ENCODE data around the gene POLR2E. TPM values are rescaled to one million over a fixed set of nuclear protein-coding genes. Genes with fewer than 3 reads are reported as not detected.
"Not testable (repeated sequence)": the region's sequence is repeated elsewhere in the genome, so short reads cannot be mapped to it uniquely, and the experiment has no call there.

POLR2E gene
- total and polyA plus RNA-seq, 9 of the 15 experiments (the other 6 are each of a cell fraction or from before 2014, with no cell fraction given), result 3.4 to 413 (median 244) TPM

- Histone ChIP-seq H2AFZ (ENCODE audit: low read depth, low read length) (no peak overlapping the region), H3K79me2 (ENCODE audit: control insufficient read depth, insufficient read depth, low read length) (peaks cover 3% of the 10 kb centered on the region; the same call in 1 of the 3 replicates), H3K9me3 (replicated peaks; ENCODE audit: control insufficient read depth, insufficient read depth, low read depth, low read length) (no peaks in the 10 kb centered on the region), H3K4me2 (ENCODE audit: insufficient read depth, low read length) (no peak overlapping the region), H3K4me1 (replicated peaks in 1 of 2; ENCODE audit: control insufficient read depth in 2 of 2, insufficient read depth in 2 of 2, low read length in 2 of 2) (peaks cover 9 to 66% of the 10 kb centered on the region in 2 experiments), H3K9me1 (ENCODE audit: control insufficient read depth, insufficient read depth, low read length) (no peaks in the 10 kb centered on the region), H3K9ac (ENCODE audit: insufficient read depth in 1 of 2, low read depth in 2 of 2, low read length in 2 of 2) (peak overlapping the region in 1 of 2 experiments; percentile 26; a peak in 2 of 4 replicates), H3K36me3 (ENCODE audit: control insufficient read depth, insufficient read depth, low read length) (peaks cover 76% of the 10 kb centered on the region; the same call in 2 of the 3 replicates), H3K27ac (ENCODE audit: extremely low read depth, low read depth, low read length) (no peak overlapping the region), H4K20me1 (replicated peaks; ENCODE audit: control insufficient read depth, insufficient read depth, low read length) (no peaks in the 10 kb centered on the region), H3K4me3 (no peak overlapping the region), H3K27me3 (ENCODE audit: control insufficient read depth in 2 of 2, insufficient read depth in 2 of 2, low read length in 2 of 2) (no peaks in the 10 kb centered on the region)
- BruUV-seq (replicated peaks), result no TSS peak
- intact Hi-C loops (cut with micrococcal nuclease), result no loop called here
- ATAC-seq (no peak), DNase-seq (ENCODE audit: extremely low read depth in 1 of 4, low spot score in 3 of 4) (no peak), FAIRE-seq (no peak)
- 90% methylated on average over 20 of the region's 35 CpGs for WGBS (ENCODE audit: insufficient coverage, low coverage, missing lambda C conversion rate)
- in situ Hi-C loops (cut with MboI), result no loop called here
- CTCF ChIA-PET (ENCODE audit: low intra/inter-chr PET ratio), result no interaction called here
- TF ChIP-seq POLR2G (IDR thresholded peaks at IDR 0.05; ENCODE audit: low read depth, low read length), result peak; percentile 25; the same call in 1 of the 2 replicates
- no peak for TF ChIP-seq KDM5B (IDR thresholded peaks at IDR 0.05; ENCODE audit: insufficient replicate concordance, low read depth, low read length)
- POLR2A ChIA-PET, result interaction anchor here (0.5 kb wide), 1 partner anchor 563 kb away, joined by 3 read pairs; no protein-coding TSS in a partner anchor
Observed at GRCh38 chr19:1115646-1116420, 20.7 kb upstream of the POLR2E start.

GRCh38 chr19:1114728-1115127 is 19.6 kb upstream of the POLR2E start:
- H3K27ac ChIP-seq (ENCODE audit: extremely low read depth, low read depth, low read length), result not testable (repeated sequence)
- 87% methylated on average over 8 of the region's 9 CpGs for WGBS (ENCODE audit: insufficient coverage, low coverage, missing lambda C conversion rate)

More at GRCh38 chr19:1114728-1115127, 19.6 kb upstream of the POLR2E start:
- H3K9me1 ChIP-seq (ENCODE audit: control insufficient read depth, insufficient read depth, low read length); H3K9me3 ChIP-seq (replicated peaks; ENCODE audit: control insufficient read depth, insufficient read depth, low read depth, low read length); in situ Hi-C loops (cut with MboI); H3K4me3 ChIP-seq; DNase-seq (ENCODE audit: extremely low read depth in 1 of 4, low spot score in 3 of 4); H3K9ac ChIP-seq (ENCODE audit: insufficient read depth in 1 of 2, low read depth in 2 of 2, low read length in 2 of 2); H3K79me2 ChIP-seq (ENCODE audit: control insufficient read depth, insufficient read depth, low read length); ATAC-seq; H3K4me2 ChIP-seq (ENCODE audit: insufficient read depth, low read length); H3K27me3 ChIP-seq (ENCODE audit: control insufficient read depth in 2 of 2, insufficient read depth in 2 of 2, low read length in 2 of 2); FAIRE-seq; H4K20me1 ChIP-seq (replicated peaks; ENCODE audit: control insufficient read depth, insufficient read depth, low read length); H2AFZ ChIP-seq (ENCODE audit: low read depth, low read length); BruUV-seq (replicated peaks): not testable (repeated sequence)
- intact Hi-C loops (cut with micrococcal nuclease), result loop anchor here (5.0 kb wide), 1 partner anchor 78 kb away; no protein-coding TSS in a partner anchor
- CTCF ChIA-PET (ENCODE audit: low intra/inter-chr PET ratio), result interaction anchor here (2.9 to 3.8 kb wide), 2 partner anchors 80 to 126 kb away, joined by 21 read pairs; partner anchors contain the start of gene ATP5F1D
- POLR2A ChIA-PET, result interaction anchor here (0.6 kb wide), 1 partner anchor 79 kb away, joined by 3 read pairs; no protein-coding TSS in a partner anchor
- H3K36me3 ChIP-seq (ENCODE audit: control insufficient read depth, insufficient read depth, low read length), result peaks cover 76% of the 10 kb centered on the region; the same call in 2 of the 3 replicates
- peaks cover 9 to 74% of the 10 kb centered on the region in 2 experiments for H3K4me1 ChIP-seq (replicated peaks in 1 of 2; ENCODE audit: control insufficient read depth in 2 of 2, insufficient read depth in 2 of 2, low read length in 2 of 2)

Data from K562 (cell line).